Measurements from ENCODE around the gene UGGT2. TPM values are rescaled to one million over a fixed set of nuclear protein-coding genes. Genes with fewer than 3 reads are reported as not detected.
"Not testable (repeated sequence)": the region's sequence is repeated elsewhere in the genome, so short reads cannot be mapped to it uniquely, and the experiment has no call there.

Gene UGGT2
- total RNA-seq, 1 donor from 2014 or later: 40.3 TPM

- Mint-ChIP-seq H3K4me3 (ENCODE audit: unreplicated experiment) (no peak overlapping the region), H3K27ac (ENCODE audit: unreplicated experiment) (peak overlapping the region; percentile 14), H3K4me1 (ENCODE audit: low read depth) (peaks cover 12% of the 10 kb centered on the region), H3K9me3 (ENCODE audit: low read depth) (peaks cover 6% of the 10 kb centered on the region), H3K36me3 (ENCODE audit: low read depth) (peaks cover 27% of the 10 kb centered on the region), H3K27me3 (ENCODE audit: low read depth) (no peaks in the 10 kb centered on the region)
- TF ChIP-seq, protein P1, sequence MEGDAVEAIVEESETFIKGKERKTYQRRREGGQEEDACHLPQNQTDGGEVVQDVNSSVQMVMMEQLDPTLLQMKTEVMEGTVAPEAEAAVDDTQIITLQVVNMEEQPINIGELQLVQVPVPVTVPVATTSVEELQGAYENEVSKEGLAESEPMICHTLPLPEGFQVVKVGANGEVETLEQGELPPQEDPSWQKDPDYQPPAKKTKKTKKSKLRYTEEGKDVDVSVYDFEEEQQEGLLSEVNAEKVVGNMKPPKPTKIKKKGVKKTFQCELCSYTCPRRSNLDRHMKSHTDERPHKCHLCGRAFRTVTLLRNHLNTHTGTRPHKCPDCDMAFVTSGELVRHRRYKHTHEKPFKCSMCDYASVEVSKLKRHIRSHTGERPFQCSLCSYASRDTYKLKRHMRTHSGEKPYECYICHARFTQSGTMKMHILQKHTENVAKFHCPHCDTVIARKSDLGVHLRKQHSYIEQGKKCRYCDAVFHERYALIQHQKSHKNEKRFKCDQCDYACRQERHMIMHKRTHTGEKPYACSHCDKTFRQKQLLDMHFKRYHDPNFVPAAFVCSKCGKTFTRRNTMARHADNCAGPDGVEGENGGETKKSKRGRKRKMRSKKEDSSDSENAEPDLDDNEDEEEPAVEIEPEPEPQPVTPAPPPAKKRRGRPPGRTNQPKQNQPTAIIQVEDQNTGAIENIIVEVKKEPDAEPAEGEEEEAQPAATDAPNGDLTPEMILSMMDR (IDR thresholded peaks at IDR 0.05): no peak
- no peak for DNase-seq (ENCODE audit: low spot score)
Measured at GRCh38 chr13:95793781-95794180, 259.4 kb downstream of the UGGT2 start.

DNA sequence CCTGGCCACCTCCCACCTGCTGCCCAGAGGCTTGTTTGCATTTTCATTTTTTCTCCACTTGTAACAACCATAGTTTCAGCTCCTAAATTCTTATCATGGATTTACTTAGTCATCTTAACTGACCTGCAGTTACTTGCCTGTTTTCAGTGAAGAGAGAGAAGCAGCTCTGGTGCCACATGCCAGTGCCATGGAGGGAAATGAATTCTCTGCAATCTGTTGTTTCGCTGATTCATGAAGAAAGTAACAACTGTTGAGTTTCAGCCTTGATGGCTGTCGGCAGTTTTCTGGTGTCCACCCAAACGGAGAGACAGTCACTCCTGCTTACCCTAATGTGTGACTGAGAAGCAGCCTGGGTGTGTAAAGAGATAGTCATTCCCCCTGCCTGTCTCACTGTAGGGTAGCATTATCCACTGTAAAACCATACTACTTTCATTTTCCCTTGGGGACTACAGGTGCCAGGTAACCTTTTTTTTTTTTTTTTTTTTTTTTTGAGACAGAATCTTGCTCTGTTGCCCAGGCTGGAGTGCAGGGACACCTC is 260.1 kb downstream of the UGGT2 start:
- H3K27ac Mint-ChIP-seq (ENCODE audit: unreplicated experiment): no peak overlapping the region

DNA sequence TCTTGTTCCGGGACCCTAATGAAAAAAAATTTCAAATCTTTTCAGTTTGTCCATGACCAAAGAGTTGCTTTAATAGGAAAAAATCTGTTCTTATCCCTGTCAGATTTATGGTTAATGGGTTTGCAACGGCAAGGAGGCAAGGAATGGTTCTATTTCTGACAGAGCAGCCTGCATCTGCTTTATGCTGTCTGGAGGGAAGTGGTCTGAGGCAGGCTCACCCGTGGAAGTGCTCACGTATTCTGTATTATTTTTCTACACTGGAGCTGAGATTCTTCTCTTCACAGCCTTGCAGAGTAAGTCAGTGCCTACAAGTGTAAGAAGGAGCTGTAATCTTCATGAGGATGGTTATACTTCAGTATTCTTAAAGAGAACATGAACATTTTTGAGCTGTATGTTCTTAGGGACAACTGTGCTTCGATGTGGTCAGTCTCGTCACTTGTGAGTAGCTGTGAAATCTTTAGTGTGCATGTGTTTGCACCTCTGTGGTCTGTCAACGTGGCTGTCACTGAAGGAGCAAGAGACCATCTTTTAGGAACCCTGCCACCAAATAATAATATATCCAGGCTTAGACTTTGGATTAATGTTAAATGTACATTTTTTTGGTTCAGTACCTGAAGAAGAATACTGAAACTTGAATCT is 262.0 kb downstream of the UGGT2 start:
- no peak overlapping the region for H3K27ac Mint-ChIP-seq (ENCODE audit: unreplicated experiment)
- no peak for DNase-seq (ENCODE audit: low spot score)
- no peaks in the 10 kb centered on the region for H3K27me3 Mint-ChIP-seq (ENCODE audit: low read depth)
- H3K4me1 Mint-ChIP-seq (ENCODE audit: low read depth): peaks cover 17% of the 10 kb centered on the region
- peaks cover 6% of the 10 kb centered on the region for H3K9me3 Mint-ChIP-seq (ENCODE audit: low read depth)
- TF ChIP-seq, protein P1 (IDR thresholded peaks at IDR 0.05): no peak
- H3K4me3 Mint-ChIP-seq (ENCODE audit: unreplicated experiment): no peak overlapping the region
- peaks cover 29% of the 10 kb centered on the region for H3K36me3 Mint-ChIP-seq (ENCODE audit: low read depth)

More for the DNA sequence above, 260.1 kb downstream of the UGGT2 start:
- no peaks in the 10 kb centered on the region for H3K27me3 Mint-ChIP-seq (ENCODE audit: low read depth)
- H3K9me3 Mint-ChIP-seq (ENCODE audit: low read depth): peaks cover 6% of the 10 kb centered on the region
- no peak overlapping the region for H3K4me3 Mint-ChIP-seq (ENCODE audit: unreplicated experiment)
- TF ChIP-seq, protein P1 (IDR thresholded peaks at IDR 0.05): no peak
- H3K4me1 Mint-ChIP-seq (ENCODE audit: low read depth): peaks cover 12% of the 10 kb centered on the region
- no peak for DNase-seq (ENCODE audit: low spot score)
- H3K36me3 Mint-ChIP-seq (ENCODE audit: low read depth): peaks cover 27% of the 10 kb centered on the region

GRCh38 chr13:95789315-95789714 is 263.9 kb downstream of the UGGT2 start:
- peaks cover 24% of the 10 kb centered on the region for H3K36me3 Mint-ChIP-seq (ENCODE audit: low read depth)
- H3K9me3 Mint-ChIP-seq (ENCODE audit: low read depth): not testable (repeated sequence)

GRCh38 chr13:95788100-95788463 is 265.1 kb downstream of the UGGT2 start:
- Mint-ChIP-seq H3K9me3 (ENCODE audit: low read depth) (peaks cover 6% of the 10 kb centered on the region), H3K4me3 (ENCODE audit: unreplicated experiment) (no peak overlapping the region), H3K27me3 (ENCODE audit: low read depth) (no peaks in the 10 kb centered on the region), H3K4me1 (ENCODE audit: low read depth) (peaks cover 32% of the 10 kb centered on the region), H3K27ac (ENCODE audit: unreplicated experiment) (peak overlapping the region; percentile 51), H3K36me3 (ENCODE audit: low read depth) (peaks cover 18% of the 10 kb centered on the region)
- TF ChIP-seq, protein P1 (IDR thresholded peaks at IDR 0.05): no peak
- DNase-seq (ENCODE audit: low spot score): no peak

More at GRCh38 chr13:95789315-95789714, 263.9 kb downstream of the UGGT2 start:
- not testable (repeated sequence) for DNase-seq (ENCODE audit: low spot score); H3K27me3 Mint-ChIP-seq (ENCODE audit: low read depth); H3K4me3 Mint-ChIP-seq (ENCODE audit: unreplicated experiment); H3K27ac Mint-ChIP-seq (ENCODE audit: unreplicated experiment)
- peaks cover 26% of the 10 kb centered on the region for H3K4me1 Mint-ChIP-seq (ENCODE audit: low read depth)

Measured in chondrocyte (in vitro differentiated cells).